HG02870 (cell line): Measurements from ENCODE around the gene HELZ2.
"Not testable (repeated sequence)": the region's sequence is repeated elsewhere in the genome, so short reads cannot be mapped to it uniquely, and the experiment has no call there.

Experiments
- ATAC-seq: cut with Tn5 transposase; IDR thresholded peaks from one replicate; pipeline ENCODE4 v1.9.1; 2021; ENCODE audit warnings: mild to moderate bottlenecking, moderate library complexity; ENCODE audit not compliant: unreplicated experiment

HELZ2 gene

DNA sequence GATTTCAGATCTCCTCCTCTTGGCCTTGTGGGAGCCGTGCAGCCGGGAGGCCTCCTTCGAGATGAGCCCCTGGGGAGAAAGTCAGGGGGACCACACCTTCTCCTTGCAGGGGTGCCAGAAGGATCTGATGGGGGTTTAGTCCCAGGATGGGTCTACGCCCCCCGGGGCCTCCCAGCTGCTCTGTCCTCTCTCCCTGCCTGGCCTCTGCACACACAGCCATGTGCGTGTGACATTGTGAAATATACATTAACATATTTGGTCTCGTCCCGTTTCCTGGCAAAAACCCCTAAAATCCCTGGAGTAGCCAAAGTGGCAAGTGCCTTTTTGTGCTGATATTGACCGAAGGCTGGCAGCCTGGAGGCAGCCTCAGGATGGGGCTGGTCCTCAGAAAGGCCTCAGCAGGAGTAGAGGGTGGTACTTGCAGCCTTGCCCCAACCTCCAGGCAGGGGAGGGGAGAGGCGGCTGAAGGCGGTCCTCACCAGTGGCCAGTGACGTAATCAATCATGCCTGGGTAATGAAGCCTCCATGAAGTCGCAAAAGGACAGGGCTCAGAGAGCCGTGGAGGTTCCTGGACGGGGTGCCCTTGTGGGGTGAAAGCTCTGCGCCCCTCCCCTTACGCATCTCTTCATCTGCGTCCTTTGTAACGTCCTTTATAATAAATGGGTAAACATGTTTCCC lies 5.1 kb upstream of the HELZ2 start:
- no peak for ATAC-seq

- no peak for ATAC-seq
Observed at GRCh38 chr20:63578224-63579016, 4.4 kb upstream of the HELZ2 start.

GRCh38 chr20:63577317-63577894 lies 3.4 kb upstream of the HELZ2 start:
- ATAC-seq, result no peak

DNA sequence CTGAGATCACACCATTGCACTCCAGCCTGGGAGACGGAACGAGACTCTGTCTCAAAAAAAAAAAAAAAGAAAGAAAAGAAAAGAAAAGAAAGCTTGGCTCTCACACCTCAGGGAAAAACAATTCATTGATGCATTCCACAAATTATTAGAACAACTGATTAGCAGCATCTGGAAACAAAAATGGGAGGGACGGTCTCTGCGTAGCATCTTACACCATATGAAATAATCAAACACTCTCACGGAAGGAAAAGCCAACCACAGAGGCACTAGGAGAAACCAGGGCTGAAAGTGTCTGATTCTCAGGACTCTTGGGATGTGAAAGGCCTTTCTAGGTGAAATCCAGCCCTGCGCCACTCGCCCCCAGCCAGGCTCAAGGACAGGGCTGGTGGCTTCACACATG lies 2.3 kb upstream of the HELZ2 start:
- no peak for ATAC-seq

GRCh38 chr20:63574829-63575743 lies 1.0 kb upstream of the HELZ2 start:
- no peak for ATAC-seq

GRCh38 chr20:63573647-63574131 lies 350 bp downstream of the HELZ2 start:
- no peak for ATAC-seq

DNA sequence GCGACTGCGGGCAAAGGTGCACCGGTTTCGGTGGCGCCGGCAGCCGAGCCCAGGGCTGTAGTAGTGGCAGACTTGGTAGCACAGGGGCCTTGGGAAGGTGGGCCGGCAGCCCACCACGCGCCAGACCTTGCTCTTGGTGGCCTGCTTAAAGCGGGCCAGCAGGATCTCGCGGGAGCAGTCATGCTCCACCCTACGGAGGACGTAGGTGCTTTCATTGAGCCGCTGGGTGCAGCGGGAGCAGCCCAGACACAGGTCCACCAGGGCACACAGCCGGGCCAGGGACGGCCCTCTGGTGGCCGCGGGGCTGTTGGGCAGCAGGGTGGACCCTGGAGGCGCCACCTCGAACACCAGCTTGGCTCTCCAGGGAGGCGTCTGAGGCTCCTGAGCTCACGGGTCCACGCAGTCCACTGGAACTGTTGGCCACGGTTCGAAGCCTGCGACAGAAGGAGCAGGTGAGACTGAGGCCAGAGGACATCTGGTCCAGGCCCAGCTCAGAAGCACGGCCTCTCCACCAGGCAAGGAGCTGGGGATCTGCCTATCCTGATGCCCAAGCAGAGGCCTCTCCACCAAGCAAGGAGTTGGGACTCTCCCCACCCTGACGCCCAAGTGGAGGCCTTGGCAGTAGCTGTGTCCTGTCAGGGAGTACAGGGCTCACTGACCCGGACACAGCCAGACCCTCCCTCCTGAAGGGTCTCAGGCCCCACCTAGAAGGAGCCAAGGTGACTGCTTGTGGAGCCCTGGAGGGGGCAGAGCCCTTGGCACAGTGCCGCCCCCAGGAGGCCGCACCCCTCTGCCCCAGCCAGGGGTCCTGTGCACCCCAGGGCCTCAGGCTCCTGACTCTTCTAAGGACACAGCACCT lies 1.0 kb downstream of the HELZ2 start:
- ATAC-seq, result no peak

DNA sequence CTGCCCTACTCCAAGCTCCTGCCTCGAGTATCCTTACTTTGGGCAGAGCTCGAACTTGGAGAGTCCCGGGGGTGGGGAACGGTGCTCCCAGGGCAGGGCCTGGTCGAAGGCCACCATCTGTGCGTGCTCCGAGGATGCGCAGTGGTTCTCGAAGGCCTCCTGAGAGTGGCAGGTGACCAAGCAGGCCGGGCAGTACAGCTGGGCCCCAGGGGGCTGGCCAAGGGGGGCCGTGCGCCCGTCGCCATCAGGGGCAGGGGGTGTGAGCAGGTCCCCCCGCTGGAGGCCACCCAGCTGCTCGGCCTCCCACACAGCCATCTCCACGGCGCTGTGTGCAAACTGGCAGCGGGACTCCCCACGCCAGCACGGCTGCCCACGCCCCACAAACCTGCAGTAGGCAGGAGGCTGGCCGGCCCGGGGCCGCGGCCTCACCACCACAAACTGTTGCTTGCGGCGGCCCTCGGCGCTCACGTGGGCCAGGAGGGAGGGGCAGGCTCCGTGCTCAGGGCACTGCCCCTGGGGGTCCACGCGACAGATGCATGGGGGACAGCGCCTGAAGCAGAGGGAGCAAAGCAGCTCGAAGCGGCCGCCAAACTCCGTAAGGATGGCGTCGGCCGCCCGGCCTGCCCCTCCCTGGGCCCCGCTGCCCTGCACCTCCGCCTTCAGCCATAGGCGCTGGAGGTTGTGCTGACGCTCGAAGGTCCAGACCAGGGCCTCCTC lies 1.8 kb downstream of the HELZ2 start:
- no peak for ATAC-seq

- not testable (repeated sequence) for ATAC-seq
Observed at GRCh38 chr20:63571087-63571478, 3.0 kb downstream of the HELZ2 start.

DNA sequence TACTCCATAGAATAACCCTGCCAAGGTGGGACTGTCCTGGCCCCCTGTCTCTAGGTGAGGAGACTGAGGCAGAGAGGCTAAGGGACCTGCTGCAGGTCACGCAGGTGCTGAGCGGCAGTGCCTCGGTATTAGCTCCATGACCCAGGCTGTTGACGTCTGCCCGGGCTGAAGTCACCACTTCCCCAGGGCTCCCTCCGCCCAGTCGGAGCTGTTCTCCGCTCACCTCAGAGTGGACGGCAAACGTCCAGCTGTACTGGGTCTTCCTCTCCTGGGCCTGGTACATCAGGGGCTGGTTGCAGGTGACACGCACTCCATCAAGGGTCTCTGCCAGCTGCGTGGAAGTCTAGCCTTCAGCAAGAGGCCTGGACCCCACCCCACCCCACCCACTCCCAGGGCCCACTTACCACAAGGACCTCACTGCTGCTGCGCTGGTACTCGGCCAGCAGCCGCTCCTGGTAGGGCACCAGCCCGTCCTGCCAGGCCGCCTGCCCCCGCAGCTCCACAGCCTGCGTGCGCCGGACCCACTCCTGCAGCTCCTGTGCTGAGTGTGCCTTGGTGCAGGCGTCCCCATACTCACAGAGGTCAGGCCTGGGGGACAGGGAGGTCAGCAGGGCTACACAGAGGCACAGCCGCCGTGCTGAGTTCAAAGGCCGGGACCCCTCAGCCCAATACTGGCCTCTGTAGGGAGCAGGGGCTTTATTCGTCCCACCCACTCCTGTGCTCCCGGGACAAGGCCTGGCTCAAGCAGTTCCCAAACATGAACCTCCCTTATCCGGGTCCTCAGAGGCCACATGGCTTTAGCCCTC lies 3.6 kb downstream of the HELZ2 start:
- no peak for ATAC-seq

GRCh38 chr20:63568986-63569949 lies 4.8 kb downstream of the HELZ2 start:
- ATAC-seq, result no peak

- ATAC-seq, result no peak
Observed at GRCh38 chr20:63568170-63568981, 5.7 kb downstream of the HELZ2 start.

- no peak for ATAC-seq
Observed at GRCh38 chr20:63567386-63568169, 6.5 kb downstream of the HELZ2 start.

DNA sequence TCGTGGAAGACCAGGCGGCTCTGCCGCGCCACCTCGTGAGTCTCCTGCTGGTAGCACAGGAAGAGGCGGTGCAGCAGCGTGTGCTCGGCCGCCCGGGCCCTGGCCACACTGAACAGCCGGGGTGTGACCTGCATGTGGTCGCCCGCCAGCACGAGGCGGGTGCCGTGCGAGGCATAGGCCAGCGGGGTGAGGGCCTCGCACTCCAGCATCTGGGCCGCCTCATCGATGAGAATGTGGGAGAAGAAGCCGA lies 7.0 kb downstream of the HELZ2 start:
- ATAC-seq, result no peak

DNA sequence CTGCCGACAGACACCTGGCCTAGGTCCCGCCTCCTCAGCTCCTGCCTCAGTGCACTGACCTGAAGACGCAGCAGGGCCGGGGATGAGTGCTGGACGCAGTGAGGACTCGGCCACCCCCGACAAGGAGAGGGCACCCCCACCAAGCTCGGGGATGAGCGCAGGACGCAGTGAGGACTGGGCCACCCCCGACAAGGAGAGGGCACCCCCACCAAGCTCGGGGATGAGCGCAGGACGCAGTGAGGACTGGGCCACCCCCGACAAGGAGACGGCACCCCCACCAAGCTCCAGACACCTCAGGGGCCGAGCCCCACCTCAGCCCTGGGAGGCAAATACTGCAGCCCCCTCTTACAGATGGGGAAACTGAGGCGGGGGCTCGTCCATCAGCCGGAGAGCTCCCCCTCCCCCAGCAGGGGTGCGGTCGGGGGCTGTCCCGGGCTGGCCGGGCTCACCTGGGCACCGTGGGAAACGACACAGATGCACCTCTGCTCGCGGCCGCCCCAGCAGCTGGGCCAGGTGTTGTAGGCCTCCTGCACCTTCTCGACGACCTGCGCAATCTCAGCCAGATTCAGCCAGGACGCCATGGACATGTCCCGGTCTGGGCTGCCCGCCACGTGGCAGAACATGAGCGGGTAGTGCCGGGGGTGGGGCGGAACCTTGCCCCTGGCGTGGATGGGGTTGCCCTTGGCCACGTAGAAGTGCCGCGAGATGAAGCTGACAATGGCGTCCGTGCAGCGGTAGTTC lies 7.5 kb downstream of the HELZ2 start:
- ATAC-seq, result no peak
